ENCODE data around the gene SLC7A6OS. TPM values are rescaled to one million over a fixed set of nuclear protein-coding genes. Genes with fewer than 3 reads are reported as not detected.
A peak's percentile ranks its signal among the peaks of the same experiment; 100 is the strongest.

SLC7A6OS gene
- total RNA-seq, 4 donors from 2014 or later = 11.4 to 26.0 (median 18.3) TPM

- Histone ChIP-seq H3K27ac (no peak overlapping the region), H3K4me3 (no peak overlapping the region), H3K9me3 (no peaks in the 10 kb centered on the region), H3K27me3 (no peaks in the 10 kb centered on the region), H3K36me3 (peaks cover 0 to 91% (median 0%) of the 10 kb centered on the region in 3 donors), H3K4me1 (no peaks in the 10 kb centered on the region)
- no peak for TF ChIP-seq CTCF (IDR thresholded peaks at IDR 0.05)
- TF ChIP-seq POLR2A (IDR thresholded peaks at IDR 0.05) = no peak
- DNase-seq = no peak
Measured at GRCh38 chr16:68297908-68298307, 12.8 kb downstream of the SLC7A6OS start.

GRCh38 chr16:68296693-68297092, 14.1 kb downstream of the SLC7A6OS start:
- TF ChIP-seq CTCF (IDR thresholded peaks at IDR 0.05) (no peak), POLR2A (IDR thresholded peaks at IDR 0.05) (no peak)
- Histone ChIP-seq H3K36me3 (peaks cover 0 to 90% (median 0%) of the 10 kb centered on the region in 3 donors), H3K27ac (no peak overlapping the region)

GRCh38 chr16:68296291-68296690, 14.5 kb downstream of the SLC7A6OS start:
- H3K4me3 ChIP-seq = no peak overlapping the region
- TF ChIP-seq POLR2A (IDR thresholded peaks at IDR 0.05) = no peak
- no peak for TF ChIP-seq CTCF (IDR thresholded peaks at IDR 0.05)
- H3K9me3 ChIP-seq = no peaks in the 10 kb centered on the region
- no peaks in the 10 kb centered on the region for H3K27me3 ChIP-seq
- no peaks in the 10 kb centered on the region for H3K4me1 ChIP-seq
- no peak overlapping the region for H3K27ac ChIP-seq
- DNase-seq = no peak
- peaks cover 0 to 89% (median 0%) of the 10 kb centered on the region in 3 donors for H3K36me3 ChIP-seq

More at GRCh38 chr16:68296693-68297092, 14.1 kb downstream of the SLC7A6OS start:
- Histone ChIP-seq H3K4me3 (no peak overlapping the region), H3K9me3 (no peaks in the 10 kb centered on the region), H3K4me1 (no peaks in the 10 kb centered on the region), H3K27me3 (no peaks in the 10 kb centered on the region)
- DNase-seq = no peak

GRCh38 chr16:68292425-68292824, 18.3 kb downstream of the SLC7A6OS start:
- no peak overlapping the region for H3K4me3 ChIP-seq
- DNase-seq = no peak
- H3K36me3 ChIP-seq = peaks cover 0 to 79% (median 0%) of the 10 kb centered on the region in 3 donors
- TF ChIP-seq CTCF (IDR thresholded peaks at IDR 0.05) (no peak), POLR2A (IDR thresholded peaks at IDR 0.05) (no peak)
- H3K27me3 ChIP-seq = no peaks in the 10 kb centered on the region
- no peak overlapping the region for H3K27ac ChIP-seq
- no peaks in the 10 kb centered on the region for H3K9me3 ChIP-seq
- peaks cover 0 to 14% (median 3%) of the 10 kb centered on the region in 4 donors for H3K4me1 ChIP-seq

GRCh38 chr16:68291227-68291626, 19.5 kb downstream of the SLC7A6OS start:
- Histone ChIP-seq H3K4me3 (no peak overlapping the region), H3K36me3 (peaks cover 0 to 73% (median 0%) of the 10 kb centered on the region in 3 donors), H3K27ac (peak overlapping the region in 1 of 4 donors; percentile 12), H3K4me1 (peaks cover 0 to 25% (median 11%) of the 10 kb centered on the region in 4 donors), H3K27me3 (no peaks in the 10 kb centered on the region), H3K9me3 (no peaks in the 10 kb centered on the region)
- DNase-seq = no peak
- TF ChIP-seq CTCF (IDR thresholded peaks at IDR 0.05) = no peak
- no peak for TF ChIP-seq POLR2A (IDR thresholded peaks at IDR 0.05)

GRCh38 chr16:68290450-68290849, 20.3 kb downstream of the SLC7A6OS start:
- Histone ChIP-seq H3K9me3 (no peaks in the 10 kb centered on the region), H3K27me3 (no peaks in the 10 kb centered on the region), H3K27ac (peak overlapping the region in 2 of 4 donors; percentile 12 to 58), H3K4me1 (peaks cover 0 to 31% (median 16%) of the 10 kb centered on the region in 4 donors), H3K4me3 (no peak overlapping the region), H3K36me3 (peaks cover 0 to 66% (median 0%) of the 10 kb centered on the region in 3 donors)
- no peak for DNase-seq
- TF ChIP-seq CTCF (IDR thresholded peaks at IDR 0.05) (no peak), POLR2A (IDR thresholded peaks at IDR 0.05) (no peak)
